Glomerular visceral epithelial cell (primary cell): ENCODE measurements around the gene CACNA1B.
A peak's percentile ranks its signal among the peaks of the same experiment; 100 is the strongest.
"Not testable (repeated sequence)": the region's sequence is repeated elsewhere in the genome, so short reads cannot be mapped to it uniquely, and the experiment has no call there.

Experiments
- DNase-seq: peaks from one replicate; pipeline ENCODE4 v3.0.0-alpha.2; 2016; ENCODE audit errors: extremely low spot score

CACNA1B gene

DNA sequence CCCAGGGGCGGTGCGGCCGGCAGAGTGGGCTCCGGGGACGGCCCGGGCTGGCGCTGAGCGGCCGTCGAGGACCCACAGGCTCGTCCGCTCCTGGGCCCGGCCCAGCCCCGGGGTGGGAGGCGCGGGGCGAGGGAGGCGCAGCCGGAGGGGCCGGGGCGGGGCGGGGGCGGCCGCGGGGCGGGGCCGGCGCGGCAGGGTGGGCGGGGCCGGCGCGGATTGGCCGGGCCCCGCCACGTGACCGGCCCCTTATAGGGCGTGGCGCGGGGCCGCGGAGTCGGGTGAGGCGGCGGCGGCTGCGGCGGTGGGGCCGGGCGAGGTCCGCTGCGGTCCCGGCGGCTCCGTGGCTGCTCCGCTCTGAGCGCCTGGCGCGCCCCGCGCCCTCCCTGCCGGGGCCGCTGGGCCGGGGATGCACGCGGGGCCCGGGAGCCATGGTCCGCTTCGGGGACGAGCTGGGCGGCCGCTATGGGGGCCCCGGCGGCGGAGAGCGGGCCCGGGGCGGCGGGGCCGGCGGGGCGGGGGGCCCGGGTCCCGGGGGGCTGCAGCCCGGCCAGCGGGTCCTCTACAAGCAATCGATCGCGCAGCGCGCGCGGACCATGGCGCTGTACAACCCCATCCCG is at the start of gene CACNA1B:
Gene CACNA1B, plus strand, starts transcription at position 277 of the 617 bp plus-strand sequence. Its CDS starts 152 bp downstream, at position 429.
- DNase-seq: not testable (repeated sequence)

DNA sequence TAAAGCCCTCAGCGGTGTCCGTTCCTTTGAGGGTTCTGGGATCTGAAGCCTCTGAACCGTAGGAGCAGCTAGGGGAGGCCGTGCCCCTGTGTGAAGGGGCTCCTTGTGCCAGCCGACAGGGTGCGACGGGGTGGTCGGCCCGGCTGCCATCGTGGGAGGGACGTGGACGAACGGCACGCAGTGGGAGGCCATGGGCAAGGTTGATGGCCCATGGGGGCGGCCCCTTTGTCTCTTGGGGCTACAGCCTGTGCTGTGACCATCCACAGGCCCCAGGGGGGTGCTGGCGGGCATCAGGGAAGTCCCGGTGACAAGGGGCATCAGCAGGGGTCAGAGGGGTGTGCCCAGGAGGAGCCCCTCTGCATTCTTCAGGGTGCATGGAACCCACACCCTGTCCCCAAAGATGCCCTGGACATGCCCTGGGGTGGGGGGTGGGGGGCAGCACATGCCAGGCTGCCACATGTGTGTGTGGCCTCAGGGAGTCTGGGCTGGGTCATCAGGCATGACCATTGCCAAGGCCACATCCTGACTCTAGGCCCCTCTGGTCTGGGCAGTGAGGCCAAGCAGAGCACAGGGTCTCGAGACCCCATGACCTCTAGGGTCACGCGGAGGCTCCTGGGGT is 49.6 kb upstream of the CACNA1B start:
- DNase-seq: no peak

GRCh38 chr9:137828527-137829259 is 48.9 kb upstream of the CACNA1B start:
- DNase-seq: peak; percentile 11

- DNase-seq: no peak
These were observed 48.2 kb upstream of the CACNA1B start for GRCh38 chr9:137829260-137829996.

DNA sequence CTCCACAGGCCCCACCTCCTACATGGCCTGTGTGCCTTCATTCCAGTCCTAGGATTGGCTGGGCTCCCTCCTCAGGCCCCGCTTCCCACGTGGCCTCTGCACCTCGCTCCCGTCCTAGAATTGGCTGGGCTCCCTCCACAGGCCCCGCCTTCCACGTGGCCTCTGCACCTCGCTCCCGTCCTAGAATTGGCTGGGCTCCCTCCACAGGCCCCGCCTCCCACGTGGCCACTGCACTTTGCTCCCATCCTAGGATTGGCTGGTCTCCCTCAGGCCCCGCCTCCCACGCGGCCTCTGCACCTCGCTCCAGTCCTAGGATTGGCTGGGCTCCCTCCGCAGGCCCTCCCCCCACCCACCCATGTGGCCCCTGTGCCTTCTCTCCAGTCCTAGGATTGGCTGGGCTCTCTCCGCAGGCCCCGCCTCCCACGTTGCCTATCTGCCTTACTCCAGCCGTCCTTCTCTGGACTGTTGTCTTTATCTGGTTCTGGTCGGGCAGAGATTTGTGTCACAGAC is 45.3 kb upstream of the CACNA1B start:
- DNase-seq: no peak

GRCh38 chr9:137832830-137833590 is 44.6 kb upstream of the CACNA1B start:
- DNase-seq: no peak

DNA sequence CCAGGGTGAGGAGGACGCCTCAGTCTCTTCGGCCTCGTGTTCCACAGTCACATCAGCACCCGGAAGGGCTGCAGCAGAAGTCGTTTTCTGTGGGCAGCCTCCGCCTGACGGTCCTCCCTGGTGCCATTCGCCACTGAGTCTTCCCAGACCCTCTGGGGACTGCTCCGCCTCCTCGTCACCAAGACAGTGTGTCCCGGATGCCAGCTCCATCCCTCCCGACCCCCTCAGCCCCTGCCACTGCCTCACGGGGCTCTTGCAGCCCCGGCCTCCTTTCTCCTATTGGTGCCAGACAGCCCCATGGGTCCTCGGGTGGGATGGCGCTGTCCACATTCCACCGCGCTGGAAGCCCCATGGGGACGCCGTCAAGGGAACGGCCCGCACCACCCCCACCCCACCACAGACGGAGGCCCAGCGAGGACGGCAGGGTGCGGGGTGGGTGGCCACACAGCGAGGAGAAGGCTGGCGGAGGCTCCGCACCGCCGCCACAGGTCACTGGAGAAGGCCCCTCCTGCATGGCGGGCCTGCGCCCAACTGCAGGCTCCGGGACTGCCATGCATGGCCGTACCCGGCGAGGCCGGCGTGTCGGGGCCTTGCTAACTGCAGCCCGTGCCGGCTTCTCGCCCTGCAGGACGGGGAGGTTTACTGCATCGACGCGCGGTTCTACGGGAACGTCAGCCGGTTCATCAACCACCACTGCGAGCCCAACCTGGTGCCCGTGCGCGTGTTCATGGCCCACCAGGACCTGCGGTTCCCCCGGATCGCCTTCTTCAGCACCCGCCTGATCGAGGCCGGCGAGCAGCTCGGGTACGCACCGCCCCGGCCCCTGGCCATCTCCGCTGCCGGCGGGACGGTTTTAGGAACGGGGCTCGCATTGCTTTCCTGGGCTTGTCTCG is 43.6 kb upstream of the CACNA1B start:
- no peak for DNase-seq

DNA sequence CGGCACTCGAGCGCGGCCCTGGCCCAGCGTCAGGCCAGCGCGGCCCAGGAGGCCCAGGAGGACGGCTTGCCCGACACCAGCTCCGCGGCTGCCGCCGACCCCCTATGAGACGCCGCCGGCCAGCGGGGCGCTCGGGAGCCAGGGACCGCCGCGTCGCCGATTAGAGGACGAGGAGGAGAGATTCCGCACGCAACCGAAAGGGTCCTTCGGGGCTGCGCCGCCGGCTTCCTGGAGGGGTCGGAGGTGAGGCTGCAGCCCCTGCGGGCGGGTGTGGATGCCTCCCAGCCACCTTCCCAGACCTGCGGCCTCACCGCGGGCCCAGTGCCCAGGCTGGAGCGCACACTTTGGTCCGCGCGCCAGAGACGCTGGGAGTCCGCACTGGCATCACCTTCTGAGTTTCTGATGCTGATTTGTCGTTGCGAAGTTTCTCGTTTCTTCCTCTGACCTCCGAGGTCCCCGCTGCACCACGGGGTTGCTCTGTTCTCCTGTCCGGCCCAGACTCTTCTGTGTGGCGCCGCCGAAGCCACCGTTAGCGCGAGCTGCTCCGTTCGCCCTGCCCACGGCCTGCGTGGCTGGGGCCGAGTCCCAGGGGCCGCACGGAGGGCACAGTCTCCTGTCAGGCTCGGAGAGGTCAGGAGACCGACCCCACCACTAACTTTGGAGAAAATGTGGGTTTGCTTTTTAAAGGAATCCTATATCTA is 42.6 kb upstream of the CACNA1B start:
- no peak for DNase-seq

DNA sequence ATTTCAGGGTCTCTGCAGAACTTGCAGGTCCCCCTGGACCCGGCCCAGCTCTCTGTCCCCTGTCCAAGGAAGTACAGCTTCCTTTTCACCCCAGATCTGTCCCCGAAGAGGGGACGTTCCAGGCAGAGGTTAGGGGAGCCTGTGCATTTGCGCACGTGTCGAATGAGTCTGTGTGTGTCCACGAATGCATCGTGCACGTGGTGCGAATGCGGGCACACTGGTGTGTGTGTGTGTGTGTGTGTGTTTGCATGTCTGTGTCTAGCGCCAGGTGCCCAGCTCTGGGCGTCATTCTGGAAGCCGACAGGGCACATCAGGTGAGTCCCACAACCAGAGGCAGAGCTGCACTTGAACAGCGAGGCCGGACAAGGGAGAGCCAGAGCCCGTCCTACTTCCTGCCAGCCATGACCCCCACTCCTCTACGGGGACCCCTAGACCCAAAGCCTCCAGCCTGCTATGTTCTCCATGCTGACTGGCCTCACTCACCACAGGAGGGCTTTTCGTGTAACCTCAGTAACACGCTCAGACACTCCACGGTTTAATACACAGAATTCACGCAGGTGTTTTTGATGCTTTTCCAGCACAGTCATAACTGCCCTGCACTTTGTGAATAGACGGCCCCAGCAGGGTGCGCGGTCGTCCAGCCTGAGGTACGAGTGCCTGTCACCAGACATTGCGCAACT is 41.3 kb upstream of the CACNA1B start:
- no peak for DNase-seq

DNA sequence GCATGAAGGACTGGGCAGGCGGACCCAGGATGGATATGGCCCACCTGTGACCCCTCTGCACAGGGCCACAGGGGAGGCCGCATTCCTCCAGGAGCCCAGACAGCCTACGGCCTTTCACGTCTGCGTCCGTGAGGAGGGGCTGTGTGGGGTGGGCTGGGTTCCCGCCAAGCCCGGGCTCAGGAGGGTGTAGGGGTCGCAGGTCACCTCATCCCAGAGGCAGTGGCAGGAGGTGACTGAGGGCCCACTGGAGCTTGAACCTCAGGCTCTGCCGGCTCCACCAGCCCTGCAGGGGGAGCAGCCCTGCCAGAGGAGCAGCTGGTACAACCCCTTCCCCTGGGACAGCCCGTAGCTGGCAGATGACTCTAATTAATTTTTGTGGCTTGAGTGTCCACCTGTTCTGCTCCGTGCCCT is 40.7 kb upstream of the CACNA1B start:
- DNase-seq: no peak

DNA sequence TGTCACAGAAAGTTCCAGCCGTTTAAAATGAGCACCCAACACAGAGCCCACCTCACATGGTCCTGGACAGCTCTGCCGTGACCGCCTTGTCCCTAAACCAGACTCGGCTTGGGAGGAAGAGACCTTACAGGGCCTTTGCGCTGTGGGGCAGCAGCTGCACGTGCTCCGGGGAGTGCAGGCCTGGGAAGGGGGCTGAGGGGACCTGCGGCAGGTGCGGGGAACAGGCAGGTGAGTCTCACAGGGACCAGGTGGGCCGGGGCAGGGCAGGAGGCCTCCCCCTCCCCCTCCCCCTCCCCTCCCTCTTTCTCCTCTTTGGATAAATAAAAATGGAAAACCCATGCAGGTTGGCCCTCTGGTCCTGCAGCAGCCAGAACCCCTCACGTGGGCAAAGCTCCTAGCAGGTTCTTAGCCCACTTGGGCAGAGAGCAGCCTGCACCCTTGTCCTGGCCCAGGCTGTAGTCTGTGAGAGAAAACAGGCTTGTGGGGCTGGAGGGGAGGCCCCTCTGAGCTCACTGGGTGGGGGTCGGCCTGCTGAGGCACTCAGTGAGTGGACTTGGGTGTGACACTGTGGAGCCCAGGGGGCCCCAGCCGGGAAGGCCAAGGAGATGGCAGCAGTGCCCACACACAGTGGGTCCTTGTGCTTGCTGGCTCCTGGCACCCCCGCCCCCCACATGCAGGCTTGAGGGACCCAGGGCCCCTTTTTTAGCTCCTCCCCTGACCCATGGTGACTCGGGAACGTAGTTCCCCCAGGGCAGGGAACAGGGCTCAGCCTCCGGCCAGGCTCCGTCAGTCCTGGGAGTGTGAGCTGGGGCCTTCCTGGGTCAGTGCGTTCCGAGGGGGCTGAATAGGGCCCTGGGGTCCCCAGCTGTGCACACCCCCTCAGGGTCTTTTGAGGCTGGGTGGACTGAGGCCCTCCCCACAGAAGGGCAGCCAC is 40.0 kb upstream of the CACNA1B start:
- no peak for DNase-seq

DNA sequence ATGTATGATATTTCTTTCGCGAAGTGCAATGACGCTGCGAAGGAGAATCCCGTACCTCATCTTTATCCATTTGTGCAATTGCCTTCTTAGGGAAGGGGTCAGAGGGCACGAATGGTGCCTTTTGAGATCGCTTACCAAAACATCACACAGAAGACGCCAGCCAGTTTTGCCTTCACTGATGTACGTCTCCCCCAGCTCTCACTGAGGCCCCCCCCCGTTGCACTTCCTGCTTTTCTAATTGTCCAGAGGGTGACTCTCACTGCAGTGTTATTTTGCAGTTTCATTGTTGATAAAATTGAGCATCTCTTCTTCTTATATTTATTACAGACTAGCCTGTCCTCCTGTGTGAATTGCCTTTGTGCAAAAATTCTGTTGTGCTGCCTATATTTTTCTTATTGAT is 39.0 kb upstream of the CACNA1B start:
- DNase-seq: no peak

DNA sequence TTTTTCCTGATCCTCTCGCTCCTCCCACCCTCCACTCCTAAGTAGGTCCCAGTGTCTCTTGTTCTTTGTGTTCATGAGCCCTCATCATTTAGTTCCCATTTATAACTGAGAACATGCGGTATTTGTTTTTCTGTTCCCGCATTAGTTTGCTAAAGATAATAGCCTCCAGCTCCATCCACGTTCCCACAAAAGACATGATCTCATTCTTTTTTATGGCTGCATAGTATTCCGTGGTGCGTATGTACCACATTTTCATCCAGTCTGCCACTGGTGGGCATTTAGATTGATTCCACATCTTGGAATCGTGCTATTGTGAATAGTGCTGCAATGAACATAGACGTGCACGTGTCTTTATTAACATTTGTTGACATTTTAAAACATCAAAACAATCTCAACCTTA is 34.2 kb upstream of the CACNA1B start:
- DNase-seq: no peak

DNA sequence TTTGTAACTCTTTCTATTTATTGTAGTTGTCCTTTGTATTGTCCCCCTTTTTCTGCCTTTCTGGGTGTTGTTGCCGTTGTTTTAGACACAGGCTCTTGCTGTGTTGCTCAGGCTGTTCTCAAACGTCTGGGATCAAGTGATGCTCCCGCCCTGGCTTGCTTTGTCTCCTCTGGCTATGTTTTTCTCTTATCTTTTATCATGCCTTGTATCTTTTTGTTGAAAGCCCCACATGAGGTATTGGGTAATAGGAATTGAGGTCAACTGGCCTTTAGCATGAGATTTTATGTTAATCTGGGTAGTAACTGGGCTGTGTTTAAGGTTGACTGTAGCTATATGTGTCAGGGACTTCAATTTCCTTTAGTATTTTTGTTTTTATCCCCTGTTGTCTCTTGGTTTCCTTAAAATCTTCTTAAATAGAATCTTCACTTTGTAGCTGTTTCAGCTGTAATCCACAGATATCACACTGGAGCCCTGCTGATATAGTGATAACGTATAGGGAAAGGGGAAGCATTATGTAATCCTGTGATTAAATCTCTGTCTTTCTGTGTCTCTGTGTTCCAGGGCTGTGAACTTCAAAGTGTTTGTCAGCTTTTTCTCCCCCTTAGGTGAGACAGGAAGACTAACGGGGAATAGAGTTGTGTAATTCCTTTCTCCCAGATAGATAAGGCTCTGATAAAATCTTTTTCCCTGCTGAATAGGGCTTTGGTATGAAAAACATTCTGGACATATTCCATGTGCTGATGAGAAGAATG is 25.9 kb upstream of the CACNA1B start:
- DNase-seq: no peak

- no peak for DNase-seq
These were observed 24.1 kb upstream of the CACNA1B start for GRCh38 chr9:137853392-137853995.

DNA sequence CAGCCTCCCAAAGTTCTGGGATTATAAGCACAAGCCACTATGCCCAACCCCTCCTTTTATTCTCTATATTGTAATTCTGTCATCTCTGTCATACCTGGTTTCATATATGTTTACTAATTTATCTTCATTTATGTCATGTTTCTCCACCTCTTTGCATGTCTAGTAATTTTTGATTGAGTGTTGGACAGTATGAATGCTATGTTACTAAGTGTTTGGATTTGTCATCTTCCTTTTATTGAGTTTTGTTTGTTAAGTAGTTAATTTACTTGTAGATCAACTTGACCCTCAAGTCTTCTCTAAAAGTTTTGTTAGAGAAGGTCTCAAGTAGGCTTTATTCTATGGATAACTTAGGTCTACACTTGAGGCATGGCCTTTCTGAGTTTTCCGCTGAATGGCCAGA is 17.2 kb upstream of the CACNA1B start:
- DNase-seq: no peak

DNA sequence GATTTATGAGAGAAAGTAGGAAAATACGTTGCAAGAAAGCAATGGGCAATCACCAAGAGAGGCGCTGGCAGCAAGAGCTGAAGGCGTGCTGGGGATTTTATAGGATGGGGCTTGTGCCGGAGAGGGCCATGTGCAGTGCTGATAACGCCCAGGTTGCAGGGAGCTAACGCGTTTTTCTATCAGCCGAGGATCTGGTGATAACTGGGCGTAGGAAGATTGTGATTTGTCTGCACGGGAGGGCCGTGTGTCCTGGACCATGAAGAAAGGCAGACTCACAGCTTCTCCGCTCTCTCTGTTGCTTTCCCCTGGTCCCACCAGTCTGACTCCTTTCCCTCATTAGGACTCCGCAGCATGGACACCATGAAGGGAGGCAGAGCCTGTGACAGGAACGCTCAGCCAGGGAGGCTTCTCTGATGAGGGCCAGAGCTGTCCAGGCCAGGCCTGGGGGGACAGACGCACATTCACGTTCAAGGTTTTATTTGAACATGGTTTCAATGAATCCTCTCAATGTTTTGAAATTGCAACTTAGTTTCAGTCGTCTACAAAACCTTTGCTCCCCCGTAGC is 11.9 kb upstream of the CACNA1B start:
- DNase-seq: no peak
